RWPE1 (cell line): ENCODE results near the gene TSPAN18.

ENCODE experiments used
- CTCF ChIA-PET: fragments of 350-600 bp; sonication (Branson Sonifier 250); formaldehyde crosslinking; extraction: SDS; loops from one replicate; lab custom pipeline; 2021; lab: Yijun Ruan, JAX
- POLR2A ChIA-PET: fragments of 400-600 bp; formaldehyde crosslinking; extraction: SDS; loops from one replicate; lab custom pipeline; 2020; ENCODE audit warnings: antibody characterized with exemption; ENCODE audit not compliant: low non-redundant PET; lab: Yijun Ruan, JAX
- DNase-seq: peaks from one replicate; pipeline ENCODE4 v3.0.0; 2012; ENCODE audit warnings: low spot score
- H3K27ac ChIP-seq: fragments of 450-650 bp; 2 replicates; pipeline ENCODE4 v1.5.1; 2017
- TF ChIP-seq, protein P1 (sequence below): fragments of 450-650 bp; conservative IDR thresholded peaks from 2 replicates; pipeline ENCODE4 v1.5.1; 2017; ENCODE audit warnings: low read depth, mild to moderate bottlenecking

Gene TSPAN18

DNA sequence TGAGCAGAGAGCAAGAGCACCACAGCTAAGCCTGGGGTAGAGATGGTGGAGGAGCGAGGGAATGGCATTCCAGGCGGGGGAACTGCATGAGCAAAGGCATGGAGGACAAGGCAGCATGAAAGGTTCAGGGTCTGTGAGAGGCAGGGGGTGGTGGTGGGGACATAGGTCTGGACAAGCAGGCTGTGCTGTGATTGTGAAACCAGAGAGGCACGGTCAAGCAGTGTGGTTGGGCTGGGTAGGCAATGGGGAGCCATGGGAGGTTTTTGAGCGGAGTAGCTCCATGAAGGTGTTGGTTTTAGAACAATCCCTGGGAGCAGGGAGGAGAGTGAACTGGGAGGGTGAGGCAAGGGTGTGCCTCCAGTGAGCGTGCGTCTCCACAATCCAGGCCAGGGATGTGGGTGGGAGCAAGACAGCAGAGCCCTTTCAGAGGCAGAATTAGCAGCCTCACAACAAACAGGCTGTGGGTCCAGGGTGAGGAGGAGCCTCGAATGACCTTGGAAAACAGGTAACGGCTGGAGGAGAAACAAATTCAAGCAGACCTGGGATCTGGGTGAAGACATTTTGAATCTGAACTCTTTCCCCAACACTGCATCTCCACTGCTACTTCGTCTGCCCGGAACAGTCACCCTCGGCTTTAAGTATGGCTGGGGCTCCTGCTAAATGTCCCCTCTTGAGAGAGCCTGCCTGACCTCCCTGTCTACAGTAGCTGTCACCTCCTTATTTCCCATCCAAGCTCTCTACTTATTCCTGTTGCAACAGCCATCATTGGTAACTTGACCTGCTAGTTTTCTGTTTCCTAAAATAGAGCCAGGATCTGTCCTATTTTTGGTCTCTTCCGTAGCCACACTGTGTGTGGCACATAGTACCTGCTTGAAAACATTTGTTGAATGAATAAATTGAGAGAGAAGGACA is 27.0 kb upstream of the TSPAN18 start:
- ChIA-PET CTCF (no interaction called here), POLR2A (no interaction called here)

GRCh38 chr11:44701276-44701675 is 25.5 kb upstream of the TSPAN18 start:
- ChIA-PET CTCF (no interaction called here), POLR2A (no interaction called here)
- no peak overlapping the region for H3K27ac ChIP-seq
- no peak for DNase-seq
- TF ChIP-seq, protein P1, sequence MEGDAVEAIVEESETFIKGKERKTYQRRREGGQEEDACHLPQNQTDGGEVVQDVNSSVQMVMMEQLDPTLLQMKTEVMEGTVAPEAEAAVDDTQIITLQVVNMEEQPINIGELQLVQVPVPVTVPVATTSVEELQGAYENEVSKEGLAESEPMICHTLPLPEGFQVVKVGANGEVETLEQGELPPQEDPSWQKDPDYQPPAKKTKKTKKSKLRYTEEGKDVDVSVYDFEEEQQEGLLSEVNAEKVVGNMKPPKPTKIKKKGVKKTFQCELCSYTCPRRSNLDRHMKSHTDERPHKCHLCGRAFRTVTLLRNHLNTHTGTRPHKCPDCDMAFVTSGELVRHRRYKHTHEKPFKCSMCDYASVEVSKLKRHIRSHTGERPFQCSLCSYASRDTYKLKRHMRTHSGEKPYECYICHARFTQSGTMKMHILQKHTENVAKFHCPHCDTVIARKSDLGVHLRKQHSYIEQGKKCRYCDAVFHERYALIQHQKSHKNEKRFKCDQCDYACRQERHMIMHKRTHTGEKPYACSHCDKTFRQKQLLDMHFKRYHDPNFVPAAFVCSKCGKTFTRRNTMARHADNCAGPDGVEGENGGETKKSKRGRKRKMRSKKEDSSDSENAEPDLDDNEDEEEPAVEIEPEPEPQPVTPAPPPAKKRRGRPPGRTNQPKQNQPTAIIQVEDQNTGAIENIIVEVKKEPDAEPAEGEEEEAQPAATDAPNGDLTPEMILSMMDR, result no peak

More for the DNA sequence above, 27.0 kb upstream of the TSPAN18 start:
- no peak for DNase-seq
- H3K27ac ChIP-seq, result no peak overlapping the region
- TF ChIP-seq, protein P1, result no peak

DNA sequence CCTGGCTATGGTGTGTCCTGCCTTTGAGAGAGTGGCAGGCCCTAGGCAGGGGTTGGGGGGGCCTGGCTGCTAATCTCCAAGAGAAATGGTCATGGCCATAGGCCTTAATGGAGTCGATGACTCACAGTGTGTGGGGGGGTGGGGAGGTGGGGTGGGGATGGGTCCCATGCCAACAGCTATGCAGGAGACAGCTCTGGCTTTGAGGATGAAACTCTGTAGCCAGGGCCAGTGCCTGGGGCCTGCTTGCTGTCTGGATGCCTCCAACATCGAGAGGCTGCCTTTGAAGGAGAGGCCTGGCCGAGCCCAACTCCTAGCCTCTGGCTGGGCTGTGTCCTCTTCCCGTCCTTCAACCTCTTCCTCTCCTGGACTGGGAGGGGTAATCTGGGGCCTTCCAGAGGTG is 23.9 kb upstream of the TSPAN18 start:
- ChIA-PET CTCF (no interaction called here), POLR2A (no interaction called here)
- TF ChIP-seq, protein P1, result no peak
- DNase-seq, result no peak
- no peak overlapping the region for H3K27ac ChIP-seq

GRCh38 chr11:44707094-44707493 is 19.7 kb upstream of the TSPAN18 start:
- POLR2A ChIA-PET, result no interaction called here
- TF ChIP-seq, protein P1, result no peak
- no peak overlapping the region for H3K27ac ChIP-seq
- CTCF ChIA-PET, result no interaction called here
- no peak for DNase-seq

- ChIA-PET POLR2A (no interaction called here), CTCF (no interaction called here)
- no peak for DNase-seq
- TF ChIP-seq, protein P1, result no peak
- H3K27ac ChIP-seq, result no peak overlapping the region
Observed at GRCh38 chr11:44708009-44708408, 18.8 kb upstream of the TSPAN18 start.

GRCh38 chr11:44708523-44709280 is 18.1 kb upstream of the TSPAN18 start:
- TF ChIP-seq, protein P1, result no peak
- ChIA-PET POLR2A (no interaction called here), CTCF (no interaction called here)
- H3K27ac ChIP-seq, result peak overlapping the region; percentile 7; the same call in 1 of the 2 replicates
- DNase-seq, result no peak
